ENCODE data around the gene SYDE1.

Gene SYDE1

GRCh38 chr19:15161028-15161984 lies 54.1 kb downstream of the SYDE1 start:
- TF ChIP-seq CTCF (IDR thresholded peaks at IDR 0.05; ENCODE audit: insufficient read depth, low read length) (peak; percentile 52), SPI1 (IDR thresholded peaks at IDR 0.05; ENCODE audit: borderline replicate concordance, low read depth) (no peak)
- Histone ChIP-seq H3K27me3 (ENCODE audit: insufficient read depth, poor library complexity, severe bottlenecking) (no peaks in the 10 kb centered on the region), H3K4me3 (replicated peaks; ENCODE audit: insufficient read depth, low read length) (no peak overlapping the region), H3K27ac (replicated peaks) (no peak overlapping the region)
- peak in 1 of 2 experiments; percentile 36 for DNase-seq (ENCODE audit: low read depth in 1 of 2, low spot score in 1 of 2)

Data from HL-60 (cell line).